Measurements from ENCODE around the gene ATXN10.

DNA sequence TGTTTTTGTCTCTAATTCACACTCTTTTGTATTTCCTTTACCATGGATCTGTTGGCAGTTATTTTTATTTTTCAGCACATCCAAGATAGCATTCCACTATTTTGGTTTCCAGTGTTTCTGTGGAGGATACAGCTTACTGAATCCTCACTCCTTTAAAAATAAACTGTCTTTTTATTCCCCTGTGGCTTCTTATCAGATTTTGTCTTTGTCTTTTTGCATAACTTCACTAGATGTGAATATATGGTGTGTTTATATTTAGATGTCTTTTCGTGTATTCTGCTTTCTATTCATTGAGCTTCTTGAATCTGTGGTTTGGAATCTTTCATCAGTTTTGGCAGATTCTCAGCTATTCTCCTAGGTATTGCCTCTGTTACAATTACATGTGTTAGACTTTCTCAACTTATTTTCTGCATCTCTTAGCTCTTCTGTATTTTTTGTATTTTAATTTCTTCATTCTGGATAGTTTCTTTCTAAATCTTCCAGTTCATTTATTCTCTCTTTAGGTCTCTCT is 7.4 kb upstream of the ATXN10 start:
- TF ChIP-seq, protein P1, sequence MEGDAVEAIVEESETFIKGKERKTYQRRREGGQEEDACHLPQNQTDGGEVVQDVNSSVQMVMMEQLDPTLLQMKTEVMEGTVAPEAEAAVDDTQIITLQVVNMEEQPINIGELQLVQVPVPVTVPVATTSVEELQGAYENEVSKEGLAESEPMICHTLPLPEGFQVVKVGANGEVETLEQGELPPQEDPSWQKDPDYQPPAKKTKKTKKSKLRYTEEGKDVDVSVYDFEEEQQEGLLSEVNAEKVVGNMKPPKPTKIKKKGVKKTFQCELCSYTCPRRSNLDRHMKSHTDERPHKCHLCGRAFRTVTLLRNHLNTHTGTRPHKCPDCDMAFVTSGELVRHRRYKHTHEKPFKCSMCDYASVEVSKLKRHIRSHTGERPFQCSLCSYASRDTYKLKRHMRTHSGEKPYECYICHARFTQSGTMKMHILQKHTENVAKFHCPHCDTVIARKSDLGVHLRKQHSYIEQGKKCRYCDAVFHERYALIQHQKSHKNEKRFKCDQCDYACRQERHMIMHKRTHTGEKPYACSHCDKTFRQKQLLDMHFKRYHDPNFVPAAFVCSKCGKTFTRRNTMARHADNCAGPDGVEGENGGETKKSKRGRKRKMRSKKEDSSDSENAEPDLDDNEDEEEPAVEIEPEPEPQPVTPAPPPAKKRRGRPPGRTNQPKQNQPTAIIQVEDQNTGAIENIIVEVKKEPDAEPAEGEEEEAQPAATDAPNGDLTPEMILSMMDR (conservative IDR thresholded peaks at IDR 0.05): no peak
- no peak for TF ChIP-seq ZFX (IDR thresholded peaks at IDR 0.05)
